HepG2 (cell line): ENCODE results near the gene DDI2. TPM values are rescaled to one million over a fixed set of nuclear protein-coding genes. Genes with fewer than 3 reads are reported as not detected.
A peak's percentile ranks its signal among the peaks of the same experiment; 100 is the strongest.

ENCODE experiments used
- DNMT1 ChIP-seq: sonication (generic); formaldehyde crosslinking; IDR thresholded peaks from 2 replicates; pipeline ENCODE4 v1.5.1; 2020; ENCODE audit warnings: mild to moderate bottlenecking, missing genetic modification reagents
- E2F1 ChIP-seq: sonication (generic); formaldehyde crosslinking; IDR thresholded peaks from 2 replicates; pipeline ENCODE4 v1.5.0; 2020; ENCODE audit warnings: missing genetic modification reagents
- ELF4 ChIP-seq: sonication (generic); formaldehyde crosslinking; IDR thresholded peaks from 2 replicates; pipeline ENCODE4 v1.5.0; 2020; ENCODE audit warnings: missing genetic modification reagents, mild to moderate bottlenecking, moderate library complexity, borderline replicate concordance
- MAFG ChIP-seq: sonication (generic); formaldehyde crosslinking; IDR thresholded peaks from 2 replicates; pipeline ENCODE4 v1.5.1; 2020; ENCODE audit warnings: mild to moderate bottlenecking, missing genetic modification reagents
- MIER2 ChIP-seq: IDR thresholded peaks from 2 replicates; pipeline ENCODE4 v1.6.1; 2016; ENCODE audit warnings: missing biosample characterization, missing genetic modification reagents
- REPIN1 ChIP-seq: sonication (generic); formaldehyde crosslinking; IDR thresholded peaks from 2 replicates; pipeline ENCODE4 v1.8.0; 2022; ENCODE audit warnings: missing genetic modification reagents, low read depth, mild to moderate bottlenecking, borderline replicate concordance
- RFXANK ChIP-seq: IDR thresholded peaks from 2 replicates; pipeline ENCODE4 v1.6.1; 2016
- RORA ChIP-seq: sonication (generic); formaldehyde crosslinking; IDR thresholded peaks from 2 replicates; pipeline ENCODE4 v1.5.0; 2020; ENCODE audit warnings: mild to moderate bottlenecking, missing genetic modification reagents, moderate library complexity
- SNAPC5 ChIP-seq: sonication (generic); formaldehyde crosslinking; IDR thresholded peaks from 2 replicates; pipeline ENCODE4 v1.8.1; 2023; ENCODE audit warnings: mild to moderate bottlenecking, missing genetic modification reagents, borderline replicate concordance
- ZHX1 ChIP-seq: sonication (generic); formaldehyde crosslinking; IDR thresholded peaks from 2 replicates; pipeline ENCODE4 v1.8.1; 2022; ENCODE audit warnings: low read depth, mild to moderate bottlenecking, missing genetic modification reagents
- ZNF230 ChIP-seq: sonication (generic); formaldehyde crosslinking; IDR thresholded peaks from 2 replicates; pipeline ENCODE4 v1.4.0; 2020; ENCODE audit warnings: mild to moderate bottlenecking, missing genetic modification reagents
- ZNF329 ChIP-seq: sonication (generic); formaldehyde crosslinking; IDR thresholded peaks from 2 replicates; pipeline ENCODE4 v1.9.0; 2021; ENCODE audit warnings: low read depth, mild to moderate bottlenecking, missing genetic modification reagents
- ZNF432 ChIP-seq: sonication (generic); formaldehyde crosslinking; IDR thresholded peaks from 2 replicates; pipeline ENCODE4 v1.5.0; 2020; ENCODE audit warnings: missing genetic modification reagents, mild to moderate bottlenecking, borderline replicate concordance
- ZNF670 ChIP-seq: sonication (generic); formaldehyde crosslinking; IDR thresholded peaks from 2 replicates; pipeline ENCODE4 v1.8.0; 2022; ENCODE audit warnings: mild to moderate bottlenecking, missing genetic modification reagents, borderline replicate concordance
- ZNF746 ChIP-seq: sonication (generic); formaldehyde crosslinking; IDR thresholded peaks from 2 replicates; pipeline ENCODE4 v1.8.0; 2022; ENCODE audit warnings: mild to moderate bottlenecking, missing genetic modification reagents
- ZNF788 ChIP-seq: sonication (generic); formaldehyde crosslinking; IDR thresholded peaks from 2 replicates; pipeline ENCODE4 v1.5.0; 2020; ENCODE audit warnings: mild to moderate bottlenecking, missing genetic modification reagents, borderline replicate concordance
- ZNF839 ChIP-seq: sonication (generic); formaldehyde crosslinking; IDR thresholded peaks from 2 replicates; pipeline ENCODE4 v1.4.0; 2020; ENCODE audit warnings: missing genetic modification reagents, mild to moderate bottlenecking, borderline replicate concordance
- polyA plus RNA-seq, 8 experiments: library from polyadenylated mRNA; depleted of rRNA in 3 of 8; stranded (reverse) in 7 of 8; unstranded in 1 of 8; fragments of >200 nt; fragmentation: Illumina TruSeq in 4 of 8; extraction: Trizol in 4 of 8; gene quantifications; 2 replicates each; pipeline versions ENCODE4 v1.2.1 to v1.2.3, GENCODE V29; 2011 to 2016; ENCODE audit warnings: low read depth in 4 of 8, missing spikeins in 1 of 8, mixed read lengths in 1 of 8; ENCODE audit not compliant: insufficient read depth in 1 of 8
- total RNA-seq, 5 experiments: library from RNA; depleted of rRNA; stranded (reverse); fragments of >200 nt; fragmentation: Illumina TruSeq; extraction: Trizol; gene quantifications; 2 replicates each; pipeline ENCODE4 v1.2.3, GENCODE V29; 2016; ENCODE audit warnings: low read depth in 1 of 5
- TF ChIP-seq, protein P1 (sequence below): sonication (generic); formaldehyde crosslinking; IDR thresholded peaks from 2 replicates; pipeline ENCODE4 v1.8.1; 2023; ENCODE audit warnings: missing genetic modification reagents, mild to moderate bottlenecking, borderline replicate concordance
- TF ChIP-seq, protein P2 (sequence below): sonication (generic); formaldehyde crosslinking; IDR thresholded peaks from 2 replicates; pipeline ENCODE4 v1.4.0; 2020; ENCODE audit warnings: missing genetic modification reagents
- TF ChIP-seq, protein P3 (sequence below): sonication (generic); formaldehyde crosslinking; IDR thresholded peaks from 2 replicates; pipeline ENCODE4 v1.5.0; 2020; ENCODE audit warnings: missing genetic modification reagents

The DDI2 gene
- total and polyA plus RNA-seq, 2 of the 13 experiments (the other 11 are each of a cell fraction or from before 2014, with no cell fraction given), result 8.5 to 25.7 TPM

DNA sequence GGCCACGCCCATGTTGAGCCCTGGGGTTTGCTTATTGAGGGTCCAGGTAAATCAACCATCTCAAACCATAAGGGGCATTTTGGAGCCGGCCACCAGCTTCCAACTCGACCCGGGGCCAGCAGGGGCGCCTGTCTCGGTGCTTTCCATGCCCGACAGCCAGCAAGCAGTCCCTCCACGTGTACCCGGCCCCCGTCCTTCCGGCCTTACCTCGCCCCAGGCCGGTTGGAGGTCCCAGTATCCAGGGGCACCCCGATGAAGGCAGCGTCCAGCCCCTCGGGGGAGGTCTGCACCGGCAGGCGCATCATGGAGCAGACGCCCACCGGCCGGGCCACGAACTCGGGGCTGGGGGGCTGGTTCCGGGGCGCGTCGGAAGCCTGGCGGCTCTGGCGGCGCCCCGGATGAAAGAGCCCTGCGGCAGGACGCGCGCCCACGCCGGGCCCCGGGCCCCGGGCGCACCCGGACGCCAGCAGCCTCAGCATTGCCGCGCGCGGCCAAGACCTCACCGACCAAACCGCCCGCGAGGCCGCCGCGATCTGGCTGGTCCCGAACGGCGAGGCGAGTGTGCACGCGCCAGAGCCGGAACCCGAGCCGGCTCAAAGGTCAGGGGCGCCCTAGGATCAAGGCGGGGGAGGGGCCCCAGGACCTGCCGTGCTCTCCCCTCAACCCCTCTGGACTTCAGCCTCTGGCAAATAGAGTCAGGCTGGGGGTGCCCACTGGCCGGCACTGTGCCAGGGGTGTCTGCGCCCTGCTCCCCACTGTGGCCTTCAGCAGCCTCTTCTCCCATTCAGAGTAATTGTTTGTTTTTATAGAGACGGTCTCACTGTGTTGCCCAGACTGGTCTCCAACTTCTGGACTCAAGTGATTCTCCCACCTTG, 32.5 kb upstream of the DDI2 start, which contains the start of gene AGMAT (continued):
- peak; percentile 98 for TF ChIP-seq ZNF788 (CRISPR knock-in tag)
- no peak for TF ChIP-seq RORA (CRISPR knock-in tag)
- no peak for TF ChIP-seq RFXANK
- TF ChIP-seq, protein P1, sequence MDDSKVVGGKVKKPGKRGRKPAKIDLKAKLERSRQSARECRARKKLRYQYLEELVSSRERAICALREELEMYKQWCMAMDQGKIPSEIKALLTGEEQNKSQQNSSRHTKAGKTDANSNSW (CRISPR knock-in tag), result no peak; the same call in 1 of the 2 replicates
- no peak for TF ChIP-seq ELF4
- TF ChIP-seq, protein P2, sequence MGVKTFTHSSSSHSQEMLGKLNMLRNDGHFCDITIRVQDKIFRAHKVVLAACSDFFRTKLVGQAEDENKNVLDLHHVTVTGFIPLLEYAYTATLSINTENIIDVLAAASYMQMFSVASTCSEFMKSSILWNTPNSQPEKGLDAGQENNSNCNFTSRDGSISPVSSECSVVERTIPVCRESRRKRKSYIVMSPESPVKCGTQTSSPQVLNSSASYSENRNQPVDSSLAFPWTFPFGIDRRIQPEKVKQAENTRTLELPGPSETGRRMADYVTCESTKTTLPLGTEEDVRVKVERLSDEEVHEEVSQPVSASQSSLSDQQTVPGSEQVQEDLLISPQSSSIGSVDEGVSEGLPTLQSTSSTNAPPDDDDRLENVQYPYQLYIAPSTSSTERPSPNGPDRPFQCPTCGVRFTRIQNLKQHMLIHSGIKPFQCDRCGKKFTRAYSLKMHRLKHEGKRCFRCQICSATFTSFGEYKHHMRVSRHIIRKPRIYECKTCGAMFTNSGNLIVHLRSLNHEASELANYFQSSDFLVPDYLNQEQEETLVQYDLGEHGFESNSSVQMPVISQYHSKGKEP (CRISPR knock-in tag), result no peak
- no peak; the same call in 1 of the 2 replicates for TF ChIP-seq DNMT1 (CRISPR knock-in tag)
- no peak; the same call in 1 of the 2 replicates for TF ChIP-seq ZNF230 (CRISPR knock-in tag)
- no peak for TF ChIP-seq MAFG (CRISPR knock-in tag)
- peak; percentile 81 for TF ChIP-seq ZHX1 (CRISPR knock-in tag)
- TF ChIP-seq ZNF432 (CRISPR knock-in tag), result no peak
- no peak for TF ChIP-seq ZNF839 (CRISPR knock-in tag)
- TF ChIP-seq ZNF329 (CRISPR knock-in tag), result no peak
- TF ChIP-seq ZNF746 (CRISPR knock-in tag), result peak; percentile 77
- TF ChIP-seq SNAPC5 (CRISPR knock-in tag), result no peak; the same call in 1 of the 2 replicates
- TF ChIP-seq ZNF670 (CRISPR knock-in tag), result peak; percentile 35; the same call in 1 of the 2 replicates
- TF ChIP-seq E2F1 (CRISPR knock-in tag), result peak; percentile 37; the same call in 1 of the 2 replicates
- TF ChIP-seq MIER2 (CRISPR knock-in tag), result peak; percentile 66; the same call in 1 of the 2 replicates
- TF ChIP-seq, protein P3, sequence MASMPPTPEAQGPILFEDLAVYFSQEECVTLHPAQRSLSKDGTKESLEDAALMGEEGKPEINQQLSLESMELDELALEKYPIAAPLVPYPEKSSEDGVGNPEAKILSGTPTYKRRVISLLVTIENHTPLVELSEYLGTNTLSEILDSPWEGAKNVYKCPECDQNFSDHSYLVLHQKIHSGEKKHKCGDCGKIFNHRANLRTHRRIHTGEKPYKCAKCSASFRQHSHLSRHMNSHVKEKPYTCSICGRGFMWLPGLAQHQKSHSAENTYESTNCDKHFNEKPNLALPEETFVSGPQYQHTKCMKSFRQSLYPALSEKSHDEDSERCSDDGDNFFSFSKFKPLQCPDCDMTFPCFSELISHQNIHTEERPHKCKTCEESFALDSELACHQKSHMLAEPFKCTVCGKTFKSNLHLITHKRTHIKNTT, result no peak
- peak; percentile 92 for TF ChIP-seq REPIN1 (CRISPR knock-in tag)
